HepG2 (cell line): ENCODE results near the gene PSEN1. TPM values are rescaled to one million over a fixed set of nuclear protein-coding genes. Genes with fewer than 3 reads are reported as not detected.

ENCODE experiments used
- AGO1 ChIP-seq: fragments of 200-400 bp; formaldehyde crosslinking; IDR thresholded peaks from 2 replicates; pipeline ENCODE4 v1.6.1; 2017; ENCODE audit warnings: mild to moderate bottlenecking, low read depth, low read length, moderate library complexity; ENCODE audit not compliant: poor library complexity, severe bottlenecking
- ARNT2 ChIP-seq: sonication (generic); formaldehyde crosslinking; IDR thresholded peaks from 2 replicates; pipeline ENCODE4 v1.8.0; 2022; ENCODE audit warnings: mild to moderate bottlenecking, low read depth, missing genetic modification reagents, moderate library complexity
- ATF7-NPFF ChIP-seq: sonication (generic); formaldehyde crosslinking; IDR thresholded peaks from 2 replicates; pipeline ENCODE4 v1.8.1; 2023; ENCODE audit warnings: mild to moderate bottlenecking, low read depth, missing genetic modification reagents, moderate library complexity
- CCDC6 ChIP-seq: sonication (generic); formaldehyde crosslinking; IDR thresholded peaks from 2 replicates; pipeline ENCODE4 v1.8.1; 2022; ENCODE audit warnings: mild to moderate bottlenecking, missing genetic modification reagents, moderate library complexity
- CHD2 ChIP-seq: IDR thresholded peaks from 2 replicates; pipeline ENCODE4 v1.6.1; 2011; ENCODE audit warnings: low read depth, low read length, improper control_type of control experiment
- GLI4 ChIP-seq: sonication (generic); formaldehyde crosslinking; IDR thresholded peaks from 2 replicates; pipeline ENCODE4 v1.5.1; 2020; ENCODE audit warnings: missing genetic modification reagents, mild to moderate bottlenecking, moderate library complexity, borderline replicate concordance
- HOXA5 ChIP-seq: sonication (generic); formaldehyde crosslinking; IDR thresholded peaks from 2 replicates; pipeline ENCODE4 v1.4.0; 2020; ENCODE audit warnings: missing genetic modification reagents
- IKZF1 ChIP-seq: fragments of 450-650 bp; IDR thresholded peaks from 2 replicates; pipeline ENCODE4 v1.7.1; 2016
- KDM6A ChIP-seq: IDR thresholded peaks from 2 replicates; pipeline ENCODE4 v1.6.1; 2016; ENCODE audit warnings: low read depth
- MLLT10 ChIP-seq: sonication (generic); formaldehyde crosslinking; IDR thresholded peaks from 2 replicates; pipeline ENCODE4 v1.4.0; 2020; ENCODE audit warnings: missing genetic modification reagents
- SOX6 ChIP-seq, 2 experiments: fragments of 450-650 bp in 1 of 2; sonication (generic) in 1 of 2; formaldehyde crosslinking in 1 of 2; IDR thresholded peaks; 2 replicates each; pipeline versions ENCODE4 v1.4.0 to v1.6.1; 2017 to 2020; ENCODE audit warnings: antibody characterized with exemption in 1 of 2, mild to moderate bottlenecking in 1 of 2, missing genetic modification reagents in 1 of 2
- TARDBP ChIP-seq: sonication (generic); formaldehyde crosslinking; IDR thresholded peaks from 2 replicates; pipeline ENCODE4 v1.8.0; 2022; ENCODE audit warnings: mild to moderate bottlenecking, missing genetic modification reagents
- U2AF1 ChIP-seq: fragments of 200-400 bp; formaldehyde crosslinking; optimal IDR thresholded peaks from 2 replicates; pipeline ENCODE3; 2017; ENCODE audit warnings: mild to moderate bottlenecking, low read depth, low read length
- ZFY ChIP-seq: sonication (generic); formaldehyde crosslinking; IDR thresholded peaks from 2 replicates; pipeline ENCODE4 v1.4.0; 2020; ENCODE audit warnings: missing genetic modification reagents
- ZNF557 ChIP-seq: sonication (generic); formaldehyde crosslinking; IDR thresholded peaks from 2 replicates; pipeline ENCODE4 v1.4.0; 2020; ENCODE audit warnings: missing genetic modification reagents
- ZNF772 ChIP-seq: sonication (generic); formaldehyde crosslinking; IDR thresholded peaks from 2 replicates; pipeline ENCODE4 v1.5.0; 2020; ENCODE audit warnings: mild to moderate bottlenecking, missing genetic modification reagents
- ZNF790 ChIP-seq: sonication (generic); formaldehyde crosslinking; IDR thresholded peaks from 2 replicates; pipeline ENCODE4 v1.8.0; 2022; ENCODE audit warnings: missing genetic modification reagents, mild to moderate bottlenecking, borderline replicate concordance
- polyA plus RNA-seq, 8 experiments: library from polyadenylated mRNA; depleted of rRNA in 3 of 8; stranded (reverse) in 7 of 8; unstranded in 1 of 8; fragments of >200 nt; fragmentation: Illumina TruSeq in 4 of 8; extraction: Trizol in 4 of 8; gene quantifications; 2 replicates each; pipeline versions ENCODE4 v1.2.1 to v1.2.3, GENCODE V29; 2011 to 2016; ENCODE audit warnings: low read depth in 4 of 8, missing spikeins in 1 of 8, mixed read lengths in 1 of 8; ENCODE audit not compliant: insufficient read depth in 1 of 8
- total RNA-seq, 5 experiments: library from RNA; depleted of rRNA; stranded (reverse); fragments of >200 nt; fragmentation: Illumina TruSeq; extraction: Trizol; gene quantifications; 2 replicates each; pipeline ENCODE4 v1.2.3, GENCODE V29; 2016; ENCODE audit warnings: low read depth in 1 of 5
- TF ChIP-seq, protein P1 (sequence below): sonication (generic); IDR thresholded peaks from 2 replicates; pipeline ENCODE4 v1.6.1; 2016; ENCODE audit warnings: low read depth, borderline replicate concordance
- TF ChIP-seq, protein P2 (sequence below): sonication (generic); formaldehyde crosslinking; IDR thresholded peaks from 2 replicates; pipeline ENCODE4 v1.8.1; 2022; ENCODE audit warnings: low read depth, mild to moderate bottlenecking, missing genetic modification reagents
- TF ChIP-seq, protein P3 (sequence below): sonication (generic); formaldehyde crosslinking; IDR thresholded peaks from 2 replicates; pipeline ENCODE4 v1.5.1; 2020; ENCODE audit warnings: missing genetic modification reagents, mild to moderate bottlenecking, borderline replicate concordance
- TF ChIP-seq, protein P4 (sequence below): sonication (generic); formaldehyde crosslinking; conservative IDR thresholded peaks from 2 replicates; pipeline ENCODE4 v1.4.0; 2020; ENCODE audit warnings: mild to moderate bottlenecking, missing genetic modification reagents, moderate library complexity

Gene PSEN1
- total and polyA plus RNA-seq, 2 of the 13 experiments (the other 11 are each of a cell fraction or from before 2014, with no cell fraction given) = 12.5 to 26.6 TPM

DNA sequence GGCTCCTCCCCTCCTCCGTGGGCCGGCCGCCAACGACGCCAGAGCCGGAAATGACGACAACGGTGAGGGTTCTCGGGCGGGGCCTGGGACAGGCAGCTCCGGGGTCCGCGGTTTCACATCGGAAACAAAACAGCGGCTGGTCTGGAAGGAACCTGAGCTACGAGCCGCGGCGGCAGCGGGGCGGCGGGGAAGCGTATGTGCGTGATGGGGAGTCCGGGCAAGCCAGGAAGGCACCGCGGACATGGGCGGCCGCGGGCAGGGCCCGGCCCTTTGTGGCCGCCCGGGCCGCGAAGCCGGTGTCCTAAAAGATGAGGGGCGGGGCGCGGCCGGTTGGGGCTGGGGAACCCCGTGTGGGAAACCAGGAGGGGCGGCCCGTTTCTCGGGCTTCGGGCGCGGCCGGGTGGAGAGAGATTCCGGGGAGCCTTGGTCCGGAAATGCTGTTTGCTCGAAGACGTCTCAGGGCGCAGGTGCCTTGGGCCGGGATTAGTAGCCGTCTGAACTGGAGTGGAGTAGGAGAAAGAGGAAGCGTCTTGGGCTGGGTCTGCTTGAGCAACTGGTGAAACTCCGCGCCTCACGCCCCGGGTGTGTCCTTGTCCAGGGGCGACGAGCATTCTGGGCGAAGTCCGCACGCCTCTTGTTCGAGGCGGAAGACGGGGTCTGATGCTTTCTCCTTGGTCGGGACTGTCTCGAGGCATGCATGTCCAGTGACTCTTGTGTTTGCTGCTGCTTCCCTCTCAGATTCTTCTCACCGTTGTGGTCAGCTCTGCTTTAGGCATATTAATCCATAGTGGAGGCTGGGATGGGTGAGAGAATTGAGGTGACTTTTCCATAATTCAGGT, at the start of gene PSEN1 (continued):
- TF ChIP-seq ATF7-NPFF (CRISPR knock-in tag) (no peak), ZNF772 (CRISPR knock-in tag) (no peak), ZNF790 (CRISPR knock-in tag) (no peak; the same call in 1 of the 2 replicates), TARDBP (CRISPR knock-in tag) (no peak), ZFY (CRISPR knock-in tag) (peak; percentile 86), ZNF557 (CRISPR knock-in tag) (no peak), U2AF1 (no peak), SOX6 (IDR thresholded peaks at IDR 0.05) (no peak), SOX6 (CRISPR knock-in tag; IDR thresholded peaks at IDR 0.05) (peak; percentile 15; the same call in 1 of the 2 replicates), ARNT2 (CRISPR knock-in tag) (peak; percentile 81; the same call in 1 of the 2 replicates), MLLT10 (CRISPR knock-in tag) (no peak), IKZF1 (no peak), HOXA5 (CRISPR knock-in tag) (peak; percentile 59; the same call in 1 of the 2 replicates), KDM6A (CRISPR knock-in tag) (no peak), CHD2 (no peak), CCDC6 (peak; percentile 56; the same call in 1 of the 2 replicates), AGO1 (peak; percentile 33), GLI4 (no peak)
- TF ChIP-seq, protein P1, sequence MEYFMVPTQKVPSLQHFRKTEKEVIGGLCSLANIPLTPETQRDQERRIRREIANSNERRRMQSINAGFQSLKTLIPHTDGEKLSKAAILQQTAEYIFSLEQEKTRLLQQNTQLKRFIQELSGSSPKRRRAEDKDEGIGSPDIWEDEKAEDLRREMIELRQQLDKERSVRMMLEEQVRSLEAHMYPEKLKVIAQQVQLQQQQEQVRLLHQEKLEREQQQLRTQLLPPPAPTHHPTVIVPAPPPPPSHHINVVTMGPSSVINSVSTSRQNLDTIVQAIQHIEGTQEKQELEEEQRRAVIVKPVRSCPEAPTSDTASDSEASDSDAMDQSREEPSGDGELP = no peak
- TF ChIP-seq, protein P2, sequence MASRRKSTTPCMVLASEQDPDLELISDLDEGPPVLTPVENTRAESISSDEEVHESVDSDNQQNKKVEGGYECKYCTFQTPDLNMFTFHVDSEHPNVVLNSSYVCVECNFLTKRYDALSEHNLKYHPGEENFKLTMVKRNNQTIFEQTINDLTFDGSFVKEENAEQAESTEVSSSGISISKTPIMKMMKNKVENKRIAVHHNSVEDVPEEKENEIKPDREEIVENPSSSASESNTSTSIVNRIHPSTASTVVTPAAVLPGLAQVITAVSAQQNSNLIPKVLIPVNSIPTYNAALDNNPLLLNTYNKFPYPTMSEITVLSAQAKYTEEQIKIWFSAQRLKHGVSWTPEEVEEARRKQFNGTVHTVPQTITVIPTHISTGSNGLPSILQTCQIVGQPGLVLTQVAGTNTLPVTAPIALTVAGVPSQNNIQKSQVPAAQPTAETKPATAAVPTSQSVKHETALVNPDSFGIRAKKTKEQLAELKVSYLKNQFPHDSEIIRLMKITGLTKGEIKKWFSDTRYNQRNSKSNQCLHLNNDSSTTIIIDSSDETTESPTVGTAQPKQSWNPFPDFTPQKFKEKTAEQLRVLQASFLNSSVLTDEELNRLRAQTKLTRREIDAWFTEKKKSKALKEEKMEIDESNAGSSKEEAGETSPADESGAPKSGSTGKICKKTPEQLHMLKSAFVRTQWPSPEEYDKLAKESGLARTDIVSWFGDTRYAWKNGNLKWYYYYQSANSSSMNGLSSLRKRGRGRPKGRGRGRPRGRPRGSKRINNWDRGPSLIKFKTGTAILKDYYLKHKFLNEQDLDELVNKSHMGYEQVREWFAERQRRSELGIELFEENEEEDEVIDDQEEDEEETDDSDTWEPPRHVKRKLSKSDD = no peak
- TF ChIP-seq, protein P3, sequence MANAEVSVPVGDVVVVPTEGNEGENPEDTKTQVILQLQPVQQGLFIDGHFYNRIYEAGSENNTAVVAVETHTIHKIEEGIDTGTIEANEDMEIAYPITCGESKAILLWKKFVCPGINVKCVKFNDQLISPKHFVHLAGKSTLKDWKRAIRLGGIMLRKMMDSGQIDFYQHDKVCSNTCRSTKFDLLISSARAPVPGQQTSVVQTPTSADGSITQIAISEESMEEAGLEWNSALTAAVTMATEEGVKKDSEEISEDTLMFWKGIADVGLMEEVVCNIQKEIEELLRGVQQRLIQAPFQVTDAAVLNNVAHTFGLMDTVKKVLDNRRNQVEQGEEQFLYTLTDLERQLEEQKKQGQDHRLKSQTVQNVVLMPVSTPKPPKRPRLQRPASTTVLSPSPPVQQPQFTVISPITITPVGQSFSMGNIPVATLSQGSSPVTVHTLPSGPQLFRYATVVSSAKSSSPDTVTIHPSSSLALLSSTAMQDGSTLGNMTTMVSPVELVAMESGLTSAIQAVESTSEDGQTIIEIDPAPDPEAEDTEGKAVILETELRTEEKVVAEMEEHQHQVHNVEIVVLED (CRISPR knock-in tag) = no peak
- TF ChIP-seq, protein P4, sequence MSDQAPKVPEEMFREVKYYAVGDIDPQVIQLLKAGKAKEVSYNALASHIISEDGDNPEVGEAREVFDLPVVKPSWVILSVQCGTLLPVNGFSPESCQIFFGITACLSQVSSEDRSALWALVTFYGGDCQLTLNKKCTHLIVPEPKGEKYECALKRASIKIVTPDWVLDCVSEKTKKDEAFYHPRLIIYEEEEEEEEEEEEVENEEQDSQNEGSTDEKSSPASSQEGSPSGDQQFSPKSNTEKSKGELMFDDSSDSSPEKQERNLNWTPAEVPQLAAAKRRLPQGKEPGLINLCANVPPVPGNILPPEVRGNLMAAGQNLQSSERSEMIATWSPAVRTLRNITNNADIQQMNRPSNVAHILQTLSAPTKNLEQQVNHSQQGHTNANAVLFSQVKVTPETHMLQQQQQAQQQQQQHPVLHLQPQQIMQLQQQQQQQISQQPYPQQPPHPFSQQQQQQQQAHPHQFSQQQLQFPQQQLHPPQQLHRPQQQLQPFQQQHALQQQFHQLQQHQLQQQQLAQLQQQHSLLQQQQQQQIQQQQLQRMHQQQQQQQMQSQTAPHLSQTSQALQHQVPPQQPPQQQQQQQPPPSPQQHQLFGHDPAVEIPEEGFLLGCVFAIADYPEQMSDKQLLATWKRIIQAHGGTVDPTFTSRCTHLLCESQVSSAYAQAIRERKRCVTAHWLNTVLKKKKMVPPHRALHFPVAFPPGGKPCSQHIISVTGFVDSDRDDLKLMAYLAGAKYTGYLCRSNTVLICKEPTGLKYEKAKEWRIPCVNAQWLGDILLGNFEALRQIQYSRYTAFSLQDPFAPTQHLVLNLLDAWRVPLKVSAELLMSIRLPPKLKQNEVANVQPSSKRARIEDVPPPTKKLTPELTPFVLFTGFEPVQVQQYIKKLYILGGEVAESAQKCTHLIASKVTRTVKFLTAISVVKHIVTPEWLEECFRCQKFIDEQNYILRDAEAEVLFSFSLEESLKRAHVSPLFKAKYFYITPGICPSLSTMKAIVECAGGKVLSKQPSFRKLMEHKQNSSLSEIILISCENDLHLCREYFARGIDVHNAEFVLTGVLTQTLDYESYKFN (CRISPR knock-in tag) = no peak
